GM18909 (cell line): ENCODE data around the gene RDH8.

Experiments
- ATAC-seq: cut with Tn5 transposase; IDR thresholded peaks from one replicate; pipeline ENCODE4 v1.9.1; 2021; ENCODE audit warnings: mild to moderate bottlenecking; ENCODE audit not compliant: unreplicated experiment, poor library complexity

The RDH8 gene, protein sequence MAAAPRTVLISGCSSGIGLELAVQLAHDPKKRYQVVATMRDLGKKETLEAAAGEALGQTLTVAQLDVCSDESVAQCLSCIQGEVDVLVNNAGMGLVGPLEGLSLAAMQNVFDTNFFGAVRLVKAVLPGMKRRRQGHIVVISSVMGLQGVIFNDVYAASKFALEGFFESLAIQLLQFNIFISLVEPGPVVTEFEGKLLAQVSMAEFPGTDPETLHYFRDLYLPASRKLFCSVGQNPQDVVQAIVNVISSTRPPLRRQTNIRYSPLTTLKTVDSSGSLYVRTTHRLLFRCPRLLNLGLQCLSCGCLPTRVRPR

DNA sequence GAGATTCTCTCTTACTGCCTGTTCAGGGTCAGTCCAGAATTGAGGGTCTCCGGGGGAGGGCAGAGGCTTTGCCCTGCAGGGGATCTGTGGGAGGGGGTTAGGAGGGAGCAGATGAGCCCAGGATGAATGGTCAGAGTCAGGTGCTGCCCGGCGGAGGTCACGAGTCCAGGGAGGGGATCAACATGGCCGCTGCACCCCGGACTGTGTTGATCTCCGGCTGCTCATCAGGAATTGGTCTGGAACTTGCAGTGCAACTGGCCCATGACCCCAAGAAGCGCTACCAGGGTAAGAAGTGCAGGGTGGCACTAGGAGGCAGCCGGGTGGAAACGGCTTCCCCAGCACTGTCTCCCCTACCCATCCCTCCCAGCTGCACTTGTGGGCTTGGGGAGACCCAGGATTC lies at the start of gene RDH8:
Gene RDH8, plus strand, starts transcription at position 168 of the 400 bp plus-strand sequence. Its CDS starts 15 bp downstream, at position 183.
- ATAC-seq, result no peak

DNA sequence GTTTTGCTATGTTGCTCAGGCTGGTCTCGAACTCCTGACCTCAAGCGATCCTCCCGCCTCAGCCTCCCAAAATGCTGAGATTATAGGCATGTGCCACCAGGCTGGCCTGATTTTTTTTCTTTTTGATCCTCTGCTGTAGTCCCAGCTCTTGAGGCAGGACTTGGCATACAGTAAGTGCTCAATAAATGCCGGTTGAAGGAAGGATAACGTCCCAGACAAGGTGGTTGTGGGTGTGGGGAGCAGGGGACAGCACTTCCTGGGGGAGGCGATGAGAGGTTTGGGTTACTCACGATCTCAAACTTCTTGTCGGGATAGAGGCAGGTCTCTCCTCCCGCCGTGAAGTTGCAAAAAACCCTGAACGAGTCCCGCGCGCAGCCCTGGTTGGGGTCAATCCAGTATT lies 47.3 kb upstream of the RDH8 start:
- no peak for ATAC-seq

DNA sequence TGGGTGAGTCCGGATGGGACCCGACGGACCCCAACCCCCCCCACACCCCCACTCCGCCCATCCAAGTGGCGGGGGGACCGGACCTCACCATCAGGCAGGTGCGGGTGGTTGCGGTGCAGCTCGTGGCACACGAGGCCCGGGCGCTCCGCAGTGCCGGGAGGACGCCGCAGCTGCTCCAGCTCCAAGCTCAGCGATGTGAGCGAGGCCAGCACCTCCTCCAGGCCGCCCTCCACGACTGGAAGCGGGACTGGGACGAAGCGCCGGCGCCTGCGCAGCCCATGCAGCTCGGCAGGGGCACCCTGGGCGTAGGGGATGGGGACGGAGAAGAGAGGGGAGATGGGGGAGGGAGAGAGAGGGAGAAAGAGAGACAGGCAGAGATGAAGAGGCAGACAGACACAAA lies 46.8 kb upstream of the RDH8 start:
- no peak for ATAC-seq

DNA sequence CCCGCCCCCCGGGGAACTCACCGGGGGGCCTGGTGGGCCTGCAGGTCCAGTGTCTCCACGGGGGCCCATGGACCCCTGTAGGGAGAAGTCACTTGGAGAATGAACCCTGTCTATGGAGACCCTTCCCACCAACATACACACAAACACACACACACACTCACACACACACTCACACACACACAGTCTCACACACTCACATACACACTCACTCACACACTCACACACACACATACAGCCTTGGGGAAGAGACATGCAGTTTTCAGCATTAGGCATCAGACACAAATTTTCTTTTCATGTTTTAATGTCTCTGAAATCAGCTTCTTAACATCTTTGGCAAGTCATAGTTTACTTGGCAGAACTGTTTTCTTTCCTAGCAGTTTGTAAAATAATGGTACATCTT lies 46.0 kb upstream of the RDH8 start:
- no peak for ATAC-seq

DNA sequence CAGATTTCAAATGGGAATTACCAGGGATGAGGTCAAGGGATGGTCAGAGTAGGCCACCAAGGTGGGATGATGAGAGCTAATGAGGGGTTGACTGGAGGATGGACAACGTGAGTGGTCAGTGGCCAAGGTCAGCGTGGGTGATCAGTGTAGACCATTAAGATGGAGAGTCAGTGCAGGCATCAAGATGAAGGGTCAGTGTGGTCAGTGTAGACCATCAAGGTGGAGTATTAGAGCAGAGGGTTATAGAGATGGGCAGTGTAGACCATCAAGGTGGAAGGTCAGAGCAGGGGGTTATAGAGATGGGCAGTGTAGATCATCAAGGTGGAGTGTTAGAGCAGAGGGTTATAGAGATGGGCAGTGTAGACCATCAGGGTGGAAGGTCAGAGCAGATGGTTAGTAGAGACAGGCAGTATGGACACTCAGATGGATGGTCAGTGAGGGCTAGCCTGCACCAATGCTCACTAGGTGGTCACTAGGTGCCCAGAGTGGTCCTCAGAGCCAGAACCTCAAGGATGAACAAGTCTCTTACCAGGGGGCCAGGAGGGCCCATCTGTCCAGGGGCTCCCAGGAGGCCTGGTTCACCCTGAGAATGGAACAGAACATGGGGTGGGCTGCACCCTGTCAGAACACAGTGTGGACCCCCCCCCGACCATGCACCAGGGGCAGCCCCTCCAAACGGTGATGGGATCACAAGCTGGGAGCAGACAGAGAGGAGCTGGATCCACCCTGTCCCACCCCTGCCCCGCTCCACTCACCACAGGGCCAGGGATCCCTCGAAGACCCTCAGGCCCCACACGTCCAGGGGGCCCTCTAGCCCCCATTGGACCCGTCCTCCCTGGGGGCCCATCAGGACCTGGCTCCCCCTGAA lies 44.2 kb upstream of the RDH8 start:
- ATAC-seq, result no peak

DNA sequence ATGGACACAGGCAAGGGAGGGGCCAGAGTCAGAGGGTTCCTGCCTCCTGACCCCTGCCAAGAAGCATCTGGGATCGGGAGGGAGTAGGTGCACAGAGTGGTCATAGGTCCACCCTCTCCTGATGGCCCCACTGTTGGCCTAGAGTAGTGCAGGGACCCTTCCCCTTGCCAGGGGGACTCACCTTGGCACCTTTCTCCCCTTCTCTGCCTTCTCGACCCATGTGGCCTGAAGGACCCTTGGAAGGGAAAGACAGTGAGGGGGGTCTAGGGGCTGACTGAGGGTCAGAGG lies 43.7 kb upstream of the RDH8 start:
- no peak for ATAC-seq

DNA sequence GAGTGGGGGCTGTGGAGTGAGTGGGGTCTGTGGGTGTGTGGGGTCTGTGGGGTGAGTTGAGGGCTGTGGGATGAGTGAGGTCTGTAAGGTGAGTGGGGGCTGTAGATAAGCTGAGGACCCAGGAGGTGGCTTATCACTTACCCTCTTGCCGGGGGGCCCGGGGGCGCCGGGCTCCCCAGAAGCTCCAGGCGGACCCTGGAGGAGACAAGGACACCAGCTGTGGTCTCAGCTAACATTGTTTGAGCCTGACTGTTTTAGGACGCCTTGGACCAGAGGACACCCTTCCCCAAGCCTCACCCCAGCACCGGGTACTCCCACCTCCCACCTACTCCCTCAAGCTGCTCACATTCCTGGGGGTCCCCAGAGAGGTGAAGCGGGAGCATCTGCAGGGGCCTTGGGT lies 42.8 kb upstream of the RDH8 start:
- no peak for ATAC-seq

DNA sequence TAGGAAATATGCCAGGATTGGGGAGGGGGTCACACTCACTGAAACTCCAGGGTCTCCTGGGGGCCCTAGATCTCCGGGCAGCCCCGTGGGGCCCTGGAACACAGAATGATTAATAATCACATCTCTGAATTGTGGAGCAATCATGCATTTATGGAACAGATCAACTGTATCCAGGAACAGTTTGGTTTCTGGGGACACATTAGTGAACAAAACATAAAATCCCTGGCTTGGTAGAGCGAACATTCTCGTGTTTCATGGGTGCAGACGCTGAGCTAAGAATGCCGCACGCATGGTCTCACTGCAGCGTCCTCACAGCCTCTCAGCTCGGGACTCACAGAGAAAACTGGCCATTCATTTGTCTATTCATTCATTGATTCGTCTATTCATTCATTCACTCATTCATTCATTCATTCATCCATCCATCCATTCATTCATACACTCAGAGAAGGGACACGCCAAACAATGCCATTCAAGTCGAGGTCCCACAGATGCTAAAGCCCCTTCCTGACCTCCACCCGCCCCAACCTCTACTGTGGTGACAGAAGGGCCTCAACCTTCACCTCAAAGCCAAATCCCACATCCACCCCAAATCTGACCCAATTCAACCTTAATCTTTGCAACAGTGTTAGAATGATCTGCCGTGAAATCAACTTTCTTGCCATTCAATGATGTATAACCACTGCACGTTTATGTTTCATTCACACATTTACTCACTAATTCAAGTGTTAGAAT lies 42.0 kb upstream of the RDH8 start:
- no peak for ATAC-seq

DNA sequence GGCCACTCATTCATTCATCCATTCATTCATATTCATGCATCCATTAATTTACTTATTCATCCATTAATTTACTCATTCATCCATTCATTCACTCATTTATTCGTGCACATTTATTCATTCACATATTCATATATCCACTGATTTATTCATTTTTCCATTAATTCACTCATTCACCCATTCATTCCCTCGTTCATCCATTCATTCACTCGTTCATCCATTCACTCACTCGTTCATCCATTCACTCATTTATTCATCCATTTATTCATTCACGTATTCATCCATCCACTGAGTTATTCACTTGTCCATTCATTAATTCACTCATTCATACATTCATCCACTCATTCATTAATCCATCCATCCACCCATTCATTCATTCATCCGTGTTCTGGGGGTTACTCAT lies 41.2 kb upstream of the RDH8 start:
- ATAC-seq, result no peak

DNA sequence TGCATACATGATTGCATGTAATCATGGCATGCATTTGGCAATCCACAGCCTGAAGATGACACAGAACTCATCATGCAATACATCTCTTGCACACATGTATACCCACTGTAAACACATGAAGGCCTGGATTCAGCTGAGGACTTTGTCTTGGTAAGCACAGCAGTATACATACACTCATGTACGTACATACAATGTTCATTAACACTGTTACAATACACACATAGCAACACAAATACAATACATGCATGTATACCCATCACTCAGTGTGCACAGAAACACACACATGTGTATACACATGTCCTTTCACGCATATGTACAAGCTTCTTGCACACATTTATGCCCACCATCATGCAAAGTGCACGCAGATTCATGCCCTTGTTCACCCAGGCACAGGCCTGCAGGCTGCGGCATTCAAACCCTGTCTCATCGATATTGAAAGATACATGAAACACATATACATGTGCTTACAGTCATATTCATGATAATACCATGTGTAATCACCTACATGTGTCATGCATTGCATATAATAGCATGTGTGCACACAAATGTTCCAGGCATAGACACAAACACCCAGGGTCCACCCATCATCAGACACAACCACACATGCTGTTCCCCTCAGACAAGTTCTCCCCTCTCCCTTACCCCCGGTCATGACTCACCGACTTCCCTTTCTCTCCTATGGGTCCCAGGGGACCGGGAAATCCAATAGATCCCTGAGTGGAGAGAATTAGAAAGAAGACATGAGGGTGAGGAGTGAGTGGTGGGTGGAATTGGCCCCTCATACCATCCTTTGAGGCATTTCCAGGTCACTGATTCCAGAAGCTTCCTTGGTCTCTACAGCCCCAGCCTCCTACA lies 31.6 kb upstream of the RDH8 start:
- ATAC-seq, result no peak

DNA sequence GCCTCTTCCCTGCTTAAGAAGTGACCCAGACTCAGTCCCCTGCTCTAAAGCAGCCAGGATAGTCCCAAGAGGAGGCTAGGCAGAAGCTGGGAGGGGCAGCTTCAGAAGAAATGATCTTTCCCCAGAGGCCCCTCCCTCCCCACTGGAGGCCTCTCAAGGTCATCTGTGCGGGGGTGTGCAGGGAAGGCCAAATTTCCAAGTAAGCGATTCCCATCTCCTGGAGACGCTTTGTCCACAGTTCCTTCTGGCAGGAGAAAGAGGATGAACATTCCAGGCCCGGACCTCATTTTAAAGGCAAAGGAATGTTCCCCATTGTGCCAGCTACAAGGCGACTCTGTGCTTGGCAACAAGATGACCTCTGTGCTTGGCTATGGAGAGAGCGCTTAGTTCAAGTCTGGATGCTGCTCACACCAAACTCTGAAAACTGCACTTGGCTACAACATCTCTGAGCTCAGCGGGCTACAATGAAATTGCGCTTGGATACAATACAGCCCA lies 26.4 kb upstream of the RDH8 start:
- ATAC-seq, result no peak

DNA sequence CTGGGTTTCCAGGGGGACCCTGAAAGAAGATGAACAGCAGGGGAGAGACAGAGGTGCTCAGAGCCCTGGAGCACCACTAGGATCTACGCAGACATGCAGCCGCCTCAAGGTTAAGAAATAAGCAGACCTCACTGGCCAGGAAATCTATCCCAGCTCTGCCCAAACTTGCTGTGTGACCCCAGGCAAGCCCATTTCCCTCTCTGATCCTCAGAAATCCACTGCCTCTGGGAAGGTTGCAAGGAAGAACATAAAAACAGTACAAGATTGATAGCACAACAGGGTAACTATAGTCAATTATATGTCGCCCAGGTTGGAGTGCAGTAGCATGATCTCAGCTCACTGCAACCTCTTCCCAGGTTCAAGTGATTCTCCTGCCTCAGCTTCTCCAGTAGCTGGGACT lies 23.8 kb upstream of the RDH8 start:
- ATAC-seq, result no peak

DNA sequence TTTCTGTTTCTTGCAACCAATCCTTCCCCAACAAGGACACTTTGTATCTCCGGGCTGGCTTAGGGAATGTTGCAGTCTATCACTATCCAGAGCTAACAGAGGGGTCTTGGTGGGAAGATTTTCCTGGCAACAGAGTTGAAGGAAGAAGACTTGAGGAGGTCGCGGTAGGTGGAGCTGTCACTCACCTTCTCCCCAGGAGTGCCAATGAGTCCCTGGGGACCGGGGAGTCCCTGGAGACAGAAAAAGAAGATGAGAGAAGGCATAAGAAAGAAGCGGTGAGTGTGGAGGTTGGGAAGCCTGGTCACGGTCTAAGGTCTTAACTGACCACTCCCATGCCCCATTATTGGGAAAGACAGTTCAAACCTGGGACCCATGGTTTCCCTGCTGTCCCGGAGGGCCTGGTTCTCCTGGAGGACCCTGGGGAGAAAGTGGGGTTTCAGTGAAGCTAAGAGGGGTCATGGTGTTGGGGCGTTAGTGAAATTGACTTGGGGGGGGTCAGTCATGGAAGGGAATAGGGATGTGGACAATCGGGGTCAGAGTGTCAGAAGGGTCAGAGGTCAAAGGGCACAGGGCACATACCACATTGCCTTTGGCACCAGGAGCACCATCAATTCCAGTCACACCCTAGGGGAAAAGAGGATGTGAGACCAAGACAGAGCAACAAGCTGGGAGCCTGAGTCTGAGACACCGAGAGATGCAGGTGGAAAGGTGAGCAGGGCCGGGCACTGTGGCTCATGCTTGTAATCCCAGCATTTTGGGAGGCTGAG lies 21.7 kb upstream of the RDH8 start:
- ATAC-seq, result no peak

DNA sequence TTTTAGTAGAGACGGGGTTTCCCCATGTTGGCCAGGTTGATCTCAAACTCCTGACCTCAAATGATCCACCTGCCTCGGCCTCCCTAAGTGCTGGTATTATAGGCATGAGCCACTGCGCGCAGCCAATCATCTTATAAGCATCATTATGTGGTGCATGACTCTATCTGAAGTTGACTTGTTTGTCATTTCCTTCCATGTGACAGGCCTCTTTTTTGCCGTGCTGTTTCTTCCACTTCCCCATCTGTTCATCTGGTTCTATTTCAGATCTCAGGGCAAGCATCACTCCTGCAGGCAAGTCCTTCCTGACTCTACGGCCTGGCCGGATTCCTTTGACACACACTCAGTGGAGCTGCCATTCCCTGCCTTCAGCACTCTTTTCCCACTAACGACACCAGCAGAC lies 18.2 kb upstream of the RDH8 start:
- ATAC-seq, result no peak

DNA sequence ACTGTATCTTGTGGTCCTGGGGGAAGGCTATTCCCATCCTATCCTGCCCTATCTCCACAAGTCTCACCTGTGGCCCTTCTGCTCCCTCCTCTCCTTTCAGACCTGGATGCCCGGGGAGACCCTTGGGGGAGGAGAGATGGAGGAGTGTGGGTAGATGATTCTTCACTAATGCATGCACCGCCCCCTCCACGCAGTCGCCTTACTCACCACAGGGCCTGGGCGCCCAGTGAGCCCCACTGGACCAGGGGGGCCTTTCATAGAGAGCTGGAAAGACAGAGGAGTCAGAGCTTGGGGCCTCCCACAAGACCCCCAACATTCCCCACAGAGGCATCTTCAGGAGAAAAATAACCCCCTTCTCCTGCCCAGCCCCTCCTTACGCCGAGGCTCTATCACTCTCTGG lies 17.3 kb upstream of the RDH8 start:
- ATAC-seq, result no peak

DNA sequence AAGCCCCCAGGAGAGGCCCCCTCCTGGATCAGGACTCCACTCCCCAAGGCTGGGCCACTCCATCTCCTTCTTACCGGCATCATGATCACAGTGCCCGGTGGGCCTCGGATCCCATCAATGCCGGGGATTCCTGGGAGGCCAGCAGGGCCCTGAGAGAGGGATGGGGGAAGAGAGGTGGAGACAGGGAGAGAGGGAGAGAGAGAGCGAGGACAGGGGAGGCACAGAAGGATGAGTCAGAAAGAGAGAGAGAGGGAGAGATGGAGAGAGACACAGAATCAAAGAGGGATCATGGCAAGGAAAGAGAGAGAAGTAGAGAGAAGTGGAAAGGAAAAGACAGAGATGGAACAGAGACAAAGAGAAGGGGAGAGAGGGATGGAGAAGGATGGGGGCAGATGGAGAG lies 16.7 kb upstream of the RDH8 start:
- no peak for ATAC-seq

DNA sequence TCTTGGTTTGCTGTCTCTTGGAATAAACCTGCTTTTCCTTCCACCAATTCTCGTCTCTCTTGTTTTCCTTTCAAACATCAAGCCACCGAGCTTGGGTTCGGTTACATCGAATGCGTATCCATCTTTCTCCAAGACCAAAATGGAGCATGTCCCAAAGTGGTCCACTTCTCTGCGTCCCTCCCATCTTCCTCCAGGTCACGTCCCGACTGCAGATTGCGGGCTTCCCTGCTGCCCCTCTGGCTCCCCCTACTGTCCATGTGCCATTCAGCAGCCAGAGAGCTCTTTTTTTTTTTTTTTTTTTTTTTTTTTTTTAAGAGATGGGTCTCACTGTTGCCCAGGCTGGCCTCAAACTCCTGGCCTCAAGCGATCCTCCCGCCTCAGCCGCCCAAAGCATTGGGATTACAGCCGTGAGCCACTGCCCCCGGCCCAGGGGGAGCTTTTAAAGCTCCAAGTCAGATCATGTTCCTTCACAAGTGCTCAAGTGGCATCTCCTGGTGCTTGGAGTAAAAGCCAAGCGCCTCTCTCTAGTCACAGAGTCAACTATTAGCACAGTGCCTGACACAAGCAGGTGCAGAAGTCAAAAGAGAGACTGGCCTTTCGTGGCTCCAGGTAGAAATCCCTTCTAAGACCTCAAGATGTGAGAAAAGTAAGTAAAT lies 13.0 kb upstream of the RDH8 start:
- no peak for ATAC-seq

DNA sequence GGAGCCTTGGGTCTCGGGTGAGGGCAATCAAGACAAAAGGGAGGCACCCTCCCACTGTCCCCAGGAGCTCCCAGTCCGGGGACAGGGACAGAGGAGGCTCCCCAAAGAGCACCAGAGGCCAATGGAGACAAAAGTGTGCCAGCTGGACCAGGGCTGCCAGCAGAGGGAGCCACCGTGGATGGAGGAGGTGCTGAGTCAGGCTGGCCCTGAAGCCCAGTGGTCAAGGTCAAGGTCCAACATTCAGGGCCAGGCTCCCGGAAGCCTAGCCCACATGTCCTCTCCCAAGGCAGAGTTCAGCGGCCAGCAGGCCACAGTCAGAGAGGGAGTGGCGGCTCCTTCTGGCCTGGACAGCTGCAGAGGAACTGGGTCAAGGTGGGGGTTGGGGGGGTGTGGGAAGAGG lies 11.4 kb upstream of the RDH8 start:
- ATAC-seq, result no peak

DNA sequence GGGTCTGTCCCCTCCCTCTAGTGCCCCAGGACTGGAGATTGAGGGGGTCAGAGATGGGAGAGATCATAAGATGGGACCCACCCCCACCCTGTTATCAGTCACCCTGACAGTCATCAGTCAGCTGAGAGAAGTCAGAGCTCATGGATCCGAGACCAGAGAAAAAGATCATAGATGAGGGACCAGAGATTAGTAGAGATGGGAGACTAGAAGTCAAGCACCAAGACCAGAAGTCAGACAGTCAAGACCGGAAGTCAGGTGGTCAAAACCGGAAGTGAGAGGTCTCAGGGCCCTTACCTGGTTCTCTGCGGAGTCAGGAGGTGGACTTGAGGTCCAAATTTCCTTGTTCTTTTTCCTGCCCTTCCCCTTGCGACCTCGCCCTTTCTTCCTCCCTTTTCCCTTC lies 10.0 kb upstream of the RDH8 start:
- ATAC-seq, result no peak
